ENCODE data around the gene RTKN.

GRCh38 chr2:74486141-74486540 lies 44.4 kb upstream of the RTKN start:
- no peak for TF ChIP-seq E2F6 (IDR thresholded peaks at IDR 0.05; ENCODE audit: borderline replicate concordance in 1 of 2, extremely low read depth in 1 of 2, insufficient read depth in 1 of 2, insufficient read length in 1 of 2, low read depth in 1 of 2, low read length in 1 of 2, poor library complexity in 1 of 2, severe bottlenecking in 1 of 2)
- no peak for TF ChIP-seq ZNF507 (tag; conservative IDR thresholded peaks at IDR 0.05)
- no peak for TF ChIP-seq ESRRB (CRISPR knock-in tag; IDR thresholded peaks at IDR 0.05; ENCODE audit: borderline replicate concordance)
- no peak for TF ChIP-seq CTBP1 (IDR thresholded peaks at IDR 0.05; ENCODE audit: borderline replicate concordance)
- TF ChIP-seq ATF4 (CRISPR knock-in tag; IDR thresholded peaks at IDR 0.05), result no peak
- no peak for TF ChIP-seq U2AF1 (optimal IDR thresholded peaks at IDR 0.05; ENCODE audit: low read depth, low read length)
- no peak for TF ChIP-seq SMAD1 (IDR thresholded peaks at IDR 0.05; ENCODE audit: low read depth, low read length, partially characterized antibody)
- no peak for TF ChIP-seq CSDE1 (IDR thresholded peaks at IDR 0.05)
- TF ChIP-seq TAF15 (IDR thresholded peaks at IDR 0.05; ENCODE audit: low read depth, low read length), result no peak
- TF ChIP-seq SIX5 (IDR thresholded peaks at IDR 0.05; ENCODE audit: borderline replicate concordance in 1 of 2, insufficient read depth in 1 of 2, low read depth in 1 of 2, low read length in 2 of 2), result no peak
- TF ChIP-seq PHB2 (IDR thresholded peaks at IDR 0.05; ENCODE audit: low read depth), result no peak
- no peak for TF ChIP-seq LARP7 (IDR thresholded peaks at IDR 0.05)
- no peak for TF ChIP-seq NRF1 (conservative IDR thresholded peaks at IDR 0.05 in 1 of 2, IDR thresholded peaks at IDR 0.05 in 1 of 2)

Measured in K562 (cell line).